Panc1 (cell line): ENCODE measurements around the gene NOL4L. TPM values are rescaled to one million over a fixed set of nuclear protein-coding genes. Genes with fewer than 3 reads are reported as not detected.

Source experiments
- ATAC-seq: fragments of 200-7000 bp; cut with Tn5 transposase; 2 replicates; pipeline ENCODE4 v1.9.1; 2020; ENCODE audit warnings: mild to moderate bottlenecking, moderate library complexity
- BruUV-seq: library from RNA; stranded (reverse); fragments of 400-500 nt; replicated peaks from 2 replicates; lab custom pipeline; 2021; lab: Mats Ljungman, UMichigan
- CTCF ChIA-PET: fragments of 300-600 bp; sonication (Branson Sonifier 250); formaldehyde crosslinking; loops from one replicate; lab custom pipeline; 2022; ENCODE audit warnings: antibody characterized with exemption; lab: Charles Lee
- POLR2A ChIA-PET: fragments of 300-600 bp; sonication (Branson Sonifier 250); formaldehyde crosslinking; loops from one replicate; lab custom pipeline; 2022; ENCODE audit warnings: antibody characterized with exemption; lab: Charles Lee
- DNase-seq: peaks from one replicate; pipeline ENCODE4 v3.0.0-alpha.2; 2010; ENCODE audit warnings: low read depth, low spot score
- H3K27ac ChIP-seq: 2 replicates; pipeline ENCODE4 v1.5.1; 2011; ENCODE audit warnings: mild to moderate bottlenecking, low read length, inconsistent platforms
- H3K27me3 ChIP-seq: fragments of 200-500 bp; sonication (Bioruptor generic); 2 replicates; pipeline ENCODE4 v1.6.0; 2014; ENCODE audit warnings: low read length, inconsistent platforms; ENCODE audit not compliant: control insufficient read depth, insufficient read depth
- H3K36me3 ChIP-seq: fragments of 200-500 bp; sonication (Bioruptor generic); 2 replicates; pipeline ENCODE4 v1.5.1; 2014; ENCODE audit warnings: inconsistent platforms, mild to moderate bottlenecking, low read length, moderate library complexity; ENCODE audit not compliant: control insufficient read depth, insufficient read depth
- H3K4me1 ChIP-seq: 2 replicates; pipeline ENCODE4 v1.5.1; 2011; ENCODE audit warnings: inconsistent platforms, mild to moderate bottlenecking, low read length, moderate library complexity; ENCODE audit not compliant: control insufficient read depth, insufficient read depth
- H3K4me3 ChIP-seq, 2 experiments: 2 replicates each; pipeline ENCODE4 v1.5.1; 2011 to 2012; ENCODE audit warnings: low read depth in 2 of 2, low read length in 2 of 2, mild to moderate bottlenecking in 2 of 2, inconsistent platforms in 1 of 2, moderate library complexity in 1 of 2
- H3K9me3 ChIP-seq: fragments of 200-500 bp; sonication (Bioruptor generic); 2 replicates; pipeline ENCODE4 v1.5.1; 2014; ENCODE audit warnings: low read depth, mild to moderate bottlenecking, inconsistent platforms, low read length, moderate library complexity; ENCODE audit not compliant: control insufficient read depth, insufficient read depth
- POLR2AphosphoS5 ChIP-seq: IDR thresholded peaks from 2 replicates; pipeline ENCODE4 v1.6.1; 2012; ENCODE audit warnings: mild to moderate bottlenecking, low read depth, low read length, moderate library complexity
- SIN3A ChIP-seq: IDR thresholded peaks from 2 replicates; pipeline ENCODE4 v1.6.1; 2012; ENCODE audit warnings: low read depth, mild to moderate bottlenecking, low read length, moderate library complexity, borderline replicate concordance; ENCODE audit not compliant: insufficient read depth
- TCF7L2 ChIP-seq: IDR thresholded peaks from 2 replicates; pipeline ENCODE4 v1.6.1; 2011; ENCODE audit warnings: mild to moderate bottlenecking, low read depth, low read length, inconsistent platforms
- in situ Hi-C: cut with HindIII; loops from 2 replicates; pipeline ENCODE4 v1.10.0; 2016; ENCODE audit warnings: low sequenced_read_pairs, low pct_unique_long_range_greater_than_20kb
- intact Hi-C: fragments of 100-400 bp; cut with micrococcal nuclease; formaldehyde crosslinking; loops from one replicate; pipeline ENCODE4 v1.10.0; 2022; ENCODE audit not compliant: unreplicated experiment
- total RNA-seq: library from RNA; stranded (reverse); gene quantifications from one replicate; pipeline ENCODE4 v1.2.1, GENCODE V29; 2021; ENCODE audit not compliant: unreplicated experiment
- TF ChIP-seq, protein P1 (sequence below): fragments of 450-650 bp; IDR thresholded peaks from 2 replicates; pipeline ENCODE4 v1.5.1; 2017; ENCODE audit warnings: mild to moderate bottlenecking
- TF ChIP-seq, protein P2 (sequence below), 2 experiments: IDR thresholded peaks; 2 replicates each; pipeline ENCODE4 v1.6.1; 2011 to 2012; ENCODE audit warnings: low read depth in 2 of 2, control low read depth in 1 of 2, low read length in 1 of 2, mild to moderate bottlenecking in 1 of 2, moderate library complexity in 1 of 2; ENCODE audit not compliant: insufficient read depth in 1 of 2

Gene NOL4L
- total RNA-seq, 1 experiment from 2014 or later, result 21.6 TPM

DNA sequence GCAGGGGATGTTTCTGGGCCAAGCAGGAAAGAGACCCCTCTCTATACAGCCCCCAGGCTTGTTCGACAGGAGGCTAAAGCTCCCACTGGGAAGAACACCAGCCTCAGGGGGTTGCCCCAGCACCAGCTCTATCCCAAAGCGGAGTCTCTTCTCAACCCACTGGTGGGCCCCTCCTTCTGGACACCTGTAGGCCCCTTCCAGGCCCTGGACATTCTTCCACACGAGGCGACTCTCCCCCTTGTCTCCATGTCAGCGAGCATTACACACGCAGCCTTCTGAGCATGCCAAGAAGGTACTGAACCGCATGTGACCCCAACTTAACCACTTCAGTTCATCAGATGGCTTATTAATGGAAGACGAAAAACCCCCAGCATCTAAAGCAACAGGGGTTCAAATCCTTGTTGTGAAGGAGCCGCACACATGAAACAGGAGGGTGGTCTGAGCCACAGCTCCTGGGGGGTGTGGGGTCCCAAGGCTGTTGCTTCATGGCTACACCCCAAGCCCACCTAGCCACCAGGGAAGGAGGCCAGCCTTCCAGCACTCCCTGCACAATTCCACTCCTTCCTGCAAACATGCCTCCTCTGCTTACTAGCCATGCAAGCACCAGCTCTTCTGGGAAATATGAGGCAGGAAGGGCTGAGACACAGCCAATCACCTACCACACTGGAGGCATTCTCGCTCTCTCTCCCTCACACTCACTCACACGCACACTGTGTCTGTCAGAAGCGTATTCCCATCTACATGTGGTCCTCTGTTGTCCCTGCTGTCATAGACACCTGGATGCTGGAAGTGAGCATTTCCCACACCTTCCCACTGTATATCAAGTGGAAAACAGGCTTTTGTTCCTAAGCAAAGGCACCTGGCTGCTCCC lies 104.5 kb downstream of the NOL4L start:
- BruUV-seq, result no TSS peak
- DNase-seq (no peak), ATAC-seq (no peak)
- Histone ChIP-seq H3K9me3 (no peaks in the 10 kb centered on the region), H3K4me1 (peaks cover 53% of the 10 kb centered on the region), H3K27ac (peak overlapping the region; percentile 65), H3K27me3 (no peaks in the 10 kb centered on the region), H3K4me3 (no peak overlapping the region), H3K36me3 (no peaks in the 10 kb centered on the region; the same call in 1 of the 2 replicates)
- intact Hi-C loops (no loop called here), in situ Hi-C loops (no loop called here)
- ChIA-PET CTCF (no interaction called here), POLR2A (interaction anchor here (0.6 kb wide), 1 partner anchor 20 kb away, joined by 4 read pairs; no protein-coding TSS in a partner anchor)
- TF ChIP-seq SIN3A (no peak), TCF7L2 (no peak), POLR2AphosphoS5 (no peak)
- TF ChIP-seq, protein P1, sequence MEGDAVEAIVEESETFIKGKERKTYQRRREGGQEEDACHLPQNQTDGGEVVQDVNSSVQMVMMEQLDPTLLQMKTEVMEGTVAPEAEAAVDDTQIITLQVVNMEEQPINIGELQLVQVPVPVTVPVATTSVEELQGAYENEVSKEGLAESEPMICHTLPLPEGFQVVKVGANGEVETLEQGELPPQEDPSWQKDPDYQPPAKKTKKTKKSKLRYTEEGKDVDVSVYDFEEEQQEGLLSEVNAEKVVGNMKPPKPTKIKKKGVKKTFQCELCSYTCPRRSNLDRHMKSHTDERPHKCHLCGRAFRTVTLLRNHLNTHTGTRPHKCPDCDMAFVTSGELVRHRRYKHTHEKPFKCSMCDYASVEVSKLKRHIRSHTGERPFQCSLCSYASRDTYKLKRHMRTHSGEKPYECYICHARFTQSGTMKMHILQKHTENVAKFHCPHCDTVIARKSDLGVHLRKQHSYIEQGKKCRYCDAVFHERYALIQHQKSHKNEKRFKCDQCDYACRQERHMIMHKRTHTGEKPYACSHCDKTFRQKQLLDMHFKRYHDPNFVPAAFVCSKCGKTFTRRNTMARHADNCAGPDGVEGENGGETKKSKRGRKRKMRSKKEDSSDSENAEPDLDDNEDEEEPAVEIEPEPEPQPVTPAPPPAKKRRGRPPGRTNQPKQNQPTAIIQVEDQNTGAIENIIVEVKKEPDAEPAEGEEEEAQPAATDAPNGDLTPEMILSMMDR, result no peak
- TF ChIP-seq, protein P2, sequence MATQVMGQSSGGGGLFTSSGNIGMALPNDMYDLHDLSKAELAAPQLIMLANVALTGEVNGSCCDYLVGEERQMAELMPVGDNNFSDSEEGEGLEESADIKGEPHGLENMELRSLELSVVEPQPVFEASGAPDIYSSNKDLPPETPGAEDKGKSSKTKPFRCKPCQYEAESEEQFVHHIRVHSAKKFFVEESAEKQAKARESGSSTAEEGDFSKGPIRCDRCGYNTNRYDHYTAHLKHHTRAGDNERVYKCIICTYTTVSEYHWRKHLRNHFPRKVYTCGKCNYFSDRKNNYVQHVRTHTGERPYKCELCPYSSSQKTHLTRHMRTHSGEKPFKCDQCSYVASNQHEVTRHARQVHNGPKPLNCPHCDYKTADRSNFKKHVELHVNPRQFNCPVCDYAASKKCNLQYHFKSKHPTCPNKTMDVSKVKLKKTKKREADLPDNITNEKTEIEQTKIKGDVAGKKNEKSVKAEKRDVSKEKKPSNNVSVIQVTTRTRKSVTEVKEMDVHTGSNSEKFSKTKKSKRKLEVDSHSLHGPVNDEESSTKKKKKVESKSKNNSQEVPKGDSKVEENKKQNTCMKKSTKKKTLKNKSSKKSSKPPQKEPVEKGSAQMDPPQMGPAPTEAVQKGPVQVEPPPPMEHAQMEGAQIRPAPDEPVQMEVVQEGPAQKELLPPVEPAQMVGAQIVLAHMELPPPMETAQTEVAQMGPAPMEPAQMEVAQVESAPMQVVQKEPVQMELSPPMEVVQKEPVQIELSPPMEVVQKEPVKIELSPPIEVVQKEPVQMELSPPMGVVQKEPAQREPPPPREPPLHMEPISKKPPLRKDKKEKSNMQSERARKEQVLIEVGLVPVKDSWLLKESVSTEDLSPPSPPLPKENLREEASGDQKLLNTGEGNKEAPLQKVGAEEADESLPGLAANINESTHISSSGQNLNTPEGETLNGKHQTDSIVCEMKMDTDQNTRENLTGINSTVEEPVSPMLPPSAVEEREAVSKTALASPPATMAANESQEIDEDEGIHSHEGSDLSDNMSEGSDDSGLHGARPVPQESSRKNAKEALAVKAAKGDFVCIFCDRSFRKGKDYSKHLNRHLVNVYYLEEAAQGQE (IDR thresholded peaks at IDR 0.05; ENCODE audit: insufficient read depth in 1 of 2, low read depth in 2 of 2, low read length in 1 of 2), result no peak

DNA sequence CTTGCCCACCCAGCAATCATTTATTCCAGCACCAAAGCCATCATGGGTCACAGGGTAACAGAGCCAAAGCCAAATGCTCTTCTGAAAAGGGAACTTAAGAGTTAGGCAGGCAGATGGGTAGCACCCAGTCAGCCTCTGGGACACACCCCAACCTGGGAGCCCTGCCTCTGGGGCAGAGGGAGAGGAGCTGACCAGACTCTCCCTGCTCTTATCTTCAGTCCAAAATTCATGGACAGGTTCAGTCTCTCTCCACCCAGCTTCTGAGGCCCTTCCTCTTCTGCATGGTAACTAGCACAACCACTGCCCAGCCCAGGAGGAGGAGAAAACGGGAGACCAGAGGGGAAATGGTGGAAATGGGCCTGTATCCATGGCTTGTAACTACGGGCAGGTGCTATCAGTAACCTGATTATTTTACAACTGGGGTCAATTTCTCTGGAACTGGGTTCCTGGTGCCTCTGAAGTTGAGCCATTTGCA lies 105.4 kb downstream of the NOL4L start:
- no peaks in the 10 kb centered on the region; the same call in 1 of the 2 replicates for H3K36me3 ChIP-seq
- intact Hi-C loops, result no loop called here
- H3K4me3 ChIP-seq, result no peak overlapping the region
- DNase-seq (no peak), ATAC-seq (no peak)
- no TSS peak for BruUV-seq
- peaks cover 58% of the 10 kb centered on the region for H3K4me1 ChIP-seq
- in situ Hi-C loops, result no loop called here
- TF ChIP-seq SIN3A (no peak), POLR2AphosphoS5 (no peak), TCF7L2 (no peak)
- TF ChIP-seq, protein P1, result no peak
- TF ChIP-seq, protein P2 (IDR thresholded peaks at IDR 0.05; ENCODE audit: insufficient read depth in 1 of 2, low read depth in 2 of 2, low read length in 1 of 2), result no peak
- ChIA-PET CTCF (no interaction called here), POLR2A (no interaction called here)
- H3K27me3 ChIP-seq, result no peaks in the 10 kb centered on the region
- H3K9me3 ChIP-seq, result no peaks in the 10 kb centered on the region
- peak overlapping the region; percentile 34 for H3K27ac ChIP-seq
